GM23338 (cell line): ENCODE measurements around the gene ATP5IF1. TPM values are rescaled to one million over a fixed set of nuclear protein-coding genes. Genes with fewer than 3 reads are reported as not detected.

Experiments used
- EZH2 ChIP-seq: fragments of 200-600 bp; sonication (generic); IDR thresholded peaks from one replicate; pipeline ENCODE4 v1.8.0; 2017; ENCODE audit warnings: antibody characterized with exemption, mild to moderate bottlenecking, low read depth; ENCODE audit not compliant: unreplicated experiment
- POLR2AphosphoS5 ChIP-seq: IDR thresholded peaks from 2 replicates; pipeline ENCODE4 v1.6.1; 2016; ENCODE audit warnings: antibody characterized with exemption, low read depth
- REST ChIP-seq: IDR thresholded peaks from one replicate; pipeline ENCODE4 v1.6.1; 2018; ENCODE audit warnings: antibody characterized with exemption; ENCODE audit not compliant: unreplicated experiment
- STAT1 ChIP-seq: IDR thresholded peaks from one replicate; pipeline ENCODE4 v1.6.1; 2016; ENCODE audit warnings: antibody characterized with exemption; ENCODE audit not compliant: unreplicated experiment
- ZNF331 ChIP-seq: fragments of 250-450 bp; sonication (Bioruptor Pico); IDR thresholded peaks from 2 replicates; pipeline ENCODE4 v1.5.0; 2020; ENCODE audit warnings: low read depth, mild to moderate bottlenecking, moderate library complexity
- ZNF462 ChIP-seq: fragments of 250-450 bp; sonication (Bioruptor Pico); IDR thresholded peaks from 2 replicates; pipeline ENCODE4 v1.5.0; 2020; ENCODE audit warnings: mild to moderate bottlenecking, moderate library complexity
- polyA plus RNA-seq: library from polyadenylated mRNA; unstranded; fragments of >200 nt; fragmentation: Nextera tagmentation; extraction: Ambion mirVana; gene quantifications from 2 replicates; pipeline ENCODE4 v1.2.1, GENCODE V29; 2016
- total RNA-seq: library from RNA; depleted of rRNA; stranded (reverse); fragments of >200 nt; shearing (Covaris generic); gene quantifications from 2 replicates; pipeline ENCODE4 v1.2.3, GENCODE V29; 2014
- TF ChIP-seq, protein P1 (sequence below), 2 experiments: fragments of 200-600 bp in 1 of 2; sonication (generic) in 1 of 2; conservative IDR thresholded peaks; 2 replicates each; pipeline versions ENCODE4 v1.5.1 to v1.6.1; 2016 to 2017; ENCODE audit warnings: antibody characterized with exemption in 2 of 2, low read depth in 2 of 2, mild to moderate bottlenecking in 2 of 2, moderate library complexity in 1 of 2

ATP5IF1 gene
- total and polyA plus RNA-seq, 2 experiments from 2014 or later = 230 to 1,325 TPM

- no peak for TF ChIP-seq ZNF462 (CRISPR knock-in tag)
- TF ChIP-seq STAT1 = no peak
- TF ChIP-seq, protein P1, sequence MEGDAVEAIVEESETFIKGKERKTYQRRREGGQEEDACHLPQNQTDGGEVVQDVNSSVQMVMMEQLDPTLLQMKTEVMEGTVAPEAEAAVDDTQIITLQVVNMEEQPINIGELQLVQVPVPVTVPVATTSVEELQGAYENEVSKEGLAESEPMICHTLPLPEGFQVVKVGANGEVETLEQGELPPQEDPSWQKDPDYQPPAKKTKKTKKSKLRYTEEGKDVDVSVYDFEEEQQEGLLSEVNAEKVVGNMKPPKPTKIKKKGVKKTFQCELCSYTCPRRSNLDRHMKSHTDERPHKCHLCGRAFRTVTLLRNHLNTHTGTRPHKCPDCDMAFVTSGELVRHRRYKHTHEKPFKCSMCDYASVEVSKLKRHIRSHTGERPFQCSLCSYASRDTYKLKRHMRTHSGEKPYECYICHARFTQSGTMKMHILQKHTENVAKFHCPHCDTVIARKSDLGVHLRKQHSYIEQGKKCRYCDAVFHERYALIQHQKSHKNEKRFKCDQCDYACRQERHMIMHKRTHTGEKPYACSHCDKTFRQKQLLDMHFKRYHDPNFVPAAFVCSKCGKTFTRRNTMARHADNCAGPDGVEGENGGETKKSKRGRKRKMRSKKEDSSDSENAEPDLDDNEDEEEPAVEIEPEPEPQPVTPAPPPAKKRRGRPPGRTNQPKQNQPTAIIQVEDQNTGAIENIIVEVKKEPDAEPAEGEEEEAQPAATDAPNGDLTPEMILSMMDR (conservative IDR thresholded peaks at IDR 0.05; ENCODE audit: low read depth in 2 of 2) = no peak
- TF ChIP-seq POLR2AphosphoS5 = no peak
- TF ChIP-seq EZH2 = no peak
- no peak for TF ChIP-seq REST
- no peak for TF ChIP-seq ZNF331 (CRISPR knock-in tag)
These were observed 42.8 kb downstream of the ATP5IF1 start (continued) for GRCh38 chr1:28278763-28279162.
